Motor neuron (in vitro differentiated cells): ENCODE results near the gene CFD. TPM values are rescaled to one million over a fixed set of nuclear protein-coding genes. Genes with fewer than 3 reads are reported as not detected.
A peak's percentile ranks its signal among the peaks of the same experiment; 100 is the strongest.

Experiments
- ATAC-seq, 8 experiments: fragments of 200-7000 bp; cut with Tn5 transposase; replicated peaks in 6 of 8; 2 replicates each; pipeline ENCODE4 v1.8.0; 2021; ENCODE audit warnings: mild to moderate bottlenecking in 8 of 8, moderate library complexity in 8 of 8
- H3K27ac ChIP-seq, 2 donors: fragments of 250-450 bp; sonication (Bioruptor Pico); 2 replicates each; pipeline ENCODE4 v1.9.0; 2021; ENCODE audit warnings: antibody characterized with exemption in 2 of 2, mild to moderate bottlenecking in 2 of 2, moderate library complexity in 1 of 2
- H3K4me1 ChIP-seq, 2 donors: fragments of 250-450 bp; sonication (Bioruptor Pico); replicated peaks in 1 of 2; 2 replicates each; pipeline ENCODE4 v1.6.1; 2021; ENCODE audit warnings: antibody characterized with exemption in 2 of 2, mild to moderate bottlenecking in 2 of 2, moderate library complexity in 1 of 2
- H3K4me3 ChIP-seq, 5 donors: fragments of 250-450 bp; sonication (Bioruptor Pico); 2 replicates each; pipeline ENCODE4 v1.9.0; 2021; ENCODE audit warnings: antibody characterized with exemption in 5 of 5, mild to moderate bottlenecking in 5 of 5, moderate library complexity in 4 of 5
- WGBS, 10 experiments: fragments of 450-650 bp; shearing (Covaris generic); methylation state at CpG; one replicate each; pipeline ENCODE4 v1.0.0; 2022; 5-methylcytosine and 5-hydroxymethylcytosine counted together
- in situ Hi-C, 9 experiments: fragments of 400-800 bp; cut with MboI; loops; one replicate each; pipeline ENCODE4 v1.15.0; 2021; ENCODE audit warnings: low sequenced_read_pairs in 9 of 9, low pct_unique_long_range_greater_than_20kb in 2 of 9; ENCODE audit not compliant: unreplicated experiment in 9 of 9
- total RNA-seq, 8 experiments: library from RNA; unstranded; fragments of 300-600 nt; gene quantifications; 2 replicates each; pipeline versions ENCODE4 v1.2.3 to v1.2.4, GENCODE V29; 2022

The CFD gene
- total RNA-seq, result 10 to 100 TPM in 1 of 8 experiments, 1 to 10 TPM in 4, under 1 TPM in 3; 0.83 to 72.1 (median 1.6) TPM

- in situ Hi-C loops, result no loop called here
- peak within 1 kb of the TSS; percentile 23 to 33 (median 29) for H3K4me3 ChIP-seq
- ATAC-seq, result peak in 3 of 8 experiments; percentile 36 to 67 (median 61)
These were observed at the start of gene CFD for GRCh38 chr19:858868-859843. TSS of gene CFD (plus strand) at chr19:859664. CDS start at chr19:859690, 26 bp downstream.

GRCh38 chr19:810077-810855 is 49.2 kb upstream of the CFD start:
- H3K27ac ChIP-seq, result no peak overlapping the region
- in situ Hi-C loops, result no loop called here
- H3K4me1 ChIP-seq, result no peaks in the 10 kb centered on the region
- no peak for ATAC-seq
- no peak overlapping the region for H3K4me3 ChIP-seq
- 60 to 100% (median 93%) methylated on average over 1 to 11 of the region's 30 CpGs; no CpG with 5 or more reads in 2 of the 10 experiments for WGBS, 10 experiments

More at GRCh38 chr19:858868-859843, at the start of gene CFD:
- Histone ChIP-seq H3K4me1 (peaks cover 0 to 5% of the 10 kb centered on the region in 2 donors), H3K27ac (no peak within 1 kb of the TSS)
- WGBS, 10 experiments, result 20 to 83% (median 69%) methylated on average over 1 to 2 of the region's 24 CpGs; no CpG with 5 or more reads in 4 of the 10 experiments

- ATAC-seq, result peak in 2 of 8 experiments; percentile 1 to 10
- H3K4me3 ChIP-seq, result no peak overlapping the region
- in situ Hi-C loops, result no loop called here
- WGBS, 10 experiments, result 60 to 100% (median 96%) methylated on average over 1 to 5 of the region's 25 CpGs; no CpG with 5 or more reads in 7 of the 10 experiments
- no peak overlapping the region for H3K27ac ChIP-seq
- H3K4me1 ChIP-seq, result no peaks in the 10 kb centered on the region
These were observed 48.5 kb upstream of the CFD start for GRCh38 chr19:810883-811489.

GRCh38 chr19:811506-812048 is 47.9 kb upstream of the CFD start:
- WGBS, 10 experiments, result 85 to 100% (median 94%) methylated on average over 2 to 15 of the region's 20 CpGs; no CpG with 5 or more reads in 2 of the 10 experiments
- in situ Hi-C loops, result no loop called here
- H3K4me3 ChIP-seq, result no peak overlapping the region
- no peaks in the 10 kb centered on the region for H3K4me1 ChIP-seq
- ATAC-seq, result no peak
- no peak overlapping the region for H3K27ac ChIP-seq

- H3K4me3 ChIP-seq, result no peak overlapping the region
- ATAC-seq, result peak in 3 of 8 experiments; percentile 6 to 12 (median 7)
- 91 to 100% (median 94%) methylated on average over 1 to 20 of the region's 80 CpGs; no CpG with 5 or more reads in 3 of the 10 experiments for WGBS, 10 experiments
- H3K27ac ChIP-seq, result no peak overlapping the region
- in situ Hi-C loops, result no loop called here
- H3K4me1 ChIP-seq, result no peaks in the 10 kb centered on the region
These were observed 47.3 kb upstream of the CFD start for GRCh38 chr19:812049-812746.

- in situ Hi-C loops, result no loop called here
These were observed 46.7 kb upstream of the CFD start for GRCh38 chr19:812747-813218.

GRCh38 chr19:813219-814151 is 46.0 kb upstream of the CFD start:
- peak in 6 of 8 experiments; percentile 1 to 6 (median 2) for ATAC-seq
- WGBS, 10 experiments, result 98 to 100% methylated on average over 3 to 8 of the region's 87 CpGs; no CpG with 5 or more reads in 8 of the 10 experiments
- H3K27ac ChIP-seq, result no peak overlapping the region
- H3K4me1 ChIP-seq, result no peaks in the 10 kb centered on the region
- in situ Hi-C loops, result no loop called here
- no peak overlapping the region for H3K4me3 ChIP-seq

More at GRCh38 chr19:812747-813218, 46.7 kb upstream of the CFD start:
- H3K4me1 ChIP-seq, result no peaks in the 10 kb centered on the region
- peak in 4 of 8 experiments; percentile 0 to 2 (median 2) for ATAC-seq
- H3K27ac ChIP-seq, result no peak overlapping the region
- 97 to 100% methylated on average over 6 to 13 of the region's 72 CpGs; no CpG with 5 or more reads in 8 of the 10 experiments for WGBS, 10 experiments
- no peak overlapping the region for H3K4me3 ChIP-seq

- peak in 7 of 8 experiments; percentile 2 to 21 (median 4) for ATAC-seq
These were observed 45.0 kb upstream of the CFD start for GRCh38 chr19:814152-815078.

GRCh38 chr19:815079-815774 is 44.2 kb upstream of the CFD start:
- in situ Hi-C loops, result no loop called here
- H3K27ac ChIP-seq, result no peak overlapping the region
- peak in 7 of 8 experiments; percentile 1 to 15 (median 8) for ATAC-seq
- no peaks in the 10 kb centered on the region for H3K4me1 ChIP-seq
- 40 to 100% (median 97%) methylated on average over 1 to 6 of the region's 47 CpGs; no CpG with 5 or more reads in 7 of the 10 experiments for WGBS, 10 experiments
- no peak overlapping the region for H3K4me3 ChIP-seq

More at GRCh38 chr19:814152-815078, 45.0 kb upstream of the CFD start:
- H3K4me1 ChIP-seq, result no peaks in the 10 kb centered on the region
- in situ Hi-C loops, result no loop called here
- H3K4me3 ChIP-seq, result no peak overlapping the region
- H3K27ac ChIP-seq, result no peak overlapping the region
- 70 to 96% (median 90%) methylated on average over 2 to 9 of the region's 49 CpGs; no CpG with 5 or more reads in 6 of the 10 experiments for WGBS, 10 experiments
